K562 (cell line): Measurements from ENCODE around the gene C15orf62. TPM values are rescaled to one million over a fixed set of nuclear protein-coding genes. Genes with fewer than 3 reads are reported as not detected.
A peak's percentile ranks its signal among the peaks of the same experiment; 100 is the strongest.

Experiments
- ASH1L ChIP-seq: fragments of 450-650 bp; IDR thresholded peaks from 2 replicates; pipeline ENCODE4 v1.6.1; 2018; ENCODE audit warnings: borderline replicate concordance, mild to moderate bottlenecking, low read depth; ENCODE audit not compliant: partially characterized antibody
- BRD9 ChIP-seq: fragments of 450-650 bp; IDR thresholded peaks from 2 replicates; pipeline ENCODE4 v1.6.1; 2018; ENCODE audit warnings: low read depth; ENCODE audit not compliant: partially characterized antibody
- DNMT1 ChIP-seq: fragments of 450-650 bp; IDR thresholded peaks from 2 replicates; pipeline ENCODE4 v1.6.1; 2016; ENCODE audit warnings: antibody characterized with exemption, mild to moderate bottlenecking
- EGR1 ChIP-seq: fragments of 450-650 bp; conservative IDR thresholded peaks from 2 replicates; pipeline ENCODE4 v1.6.1; 2017; ENCODE audit warnings: mild to moderate bottlenecking
- EZH2 ChIP-seq: IDR thresholded peaks from 2 replicates; pipeline ENCODE4 v1.6.1; 2012; ENCODE audit warnings: low read depth, mild to moderate bottlenecking, inconsistent platforms, low read length, borderline replicate concordance
- FOXK1 ChIP-seq: sonication (generic); formaldehyde crosslinking; IDR thresholded peaks from 2 replicates; pipeline ENCODE4 v1.8.0; 2022; ENCODE audit warnings: missing genetic modification reagents, mild to moderate bottlenecking, borderline replicate concordance
- GABPB2 ChIP-seq: fragments of 250-450 bp; sonication (Bioruptor Pico); conservative IDR thresholded peaks from 2 replicates; pipeline ENCODE4 v1.5.1; 2021; ENCODE audit warnings: mild to moderate bottlenecking
- HCFC1 ChIP-seq: IDR thresholded peaks from 2 replicates; pipeline ENCODE4 v1.6.1; 2012; ENCODE audit warnings: low read depth, low read length, improper control_type of control experiment
- HDAC1 ChIP-seq, 2 experiments: fragments of 450-650 bp; IDR thresholded peaks; 2 replicates each; pipeline ENCODE4 v1.6.1; 2016 to 2017; ENCODE audit warnings: inconsistent platforms in 1 of 2, mild to moderate bottlenecking in 1 of 2, moderate library complexity in 1 of 2
- KAT2B ChIP-seq: IDR thresholded peaks from one replicate; pipeline ENCODE4 v1.6.1; 2012; ENCODE audit warnings: low read depth, mild to moderate bottlenecking, control low read depth, inconsistent platforms, low read length, moderate library complexity
- MCM3 ChIP-seq: fragments of 450-650 bp; IDR thresholded peaks from 2 replicates; pipeline ENCODE4 v1.6.1; 2016
- NBN ChIP-seq: fragments of 450-650 bp; IDR thresholded peaks from 2 replicates; pipeline ENCODE4 v1.6.1; 2016; ENCODE audit warnings: low read depth, mild to moderate bottlenecking
- RBM15 ChIP-seq: fragments of 200-400 bp; formaldehyde crosslinking; IDR thresholded peaks from 2 replicates; pipeline ENCODE4 v1.6.1; 2018; ENCODE audit warnings: mild to moderate bottlenecking, low read length, moderate library complexity; ENCODE audit not compliant: insufficient read depth
- SMARCC2 ChIP-seq: fragments of 450-650 bp; IDR thresholded peaks from 2 replicates; pipeline ENCODE4 v1.6.1; 2017; ENCODE audit warnings: antibody characterized with exemption, moderate library complexity, mild to moderate bottlenecking, low read depth
- SRSF1 ChIP-seq: fragments of 200-400 bp; formaldehyde crosslinking; IDR thresholded peaks from 2 replicates; pipeline ENCODE4 v1.6.1; 2017; ENCODE audit warnings: mild to moderate bottlenecking, low read depth, low read length, moderate library complexity
- TCF7L2 ChIP-seq: fragments of 150-350 bp; IDR thresholded peaks from 2 replicates; pipeline ENCODE4 v1.6.1; 2016; ENCODE audit warnings: low read depth, mild to moderate bottlenecking, low read length, moderate library complexity
- TSC22D4 ChIP-seq: fragments of 450-650 bp; IDR thresholded peaks from 2 replicates; pipeline ENCODE4 v1.6.1; 2016; ENCODE audit warnings: missing genetic modification characterization, missing biosample characterization, control low read depth
- ZNF184 ChIP-seq: sonication (generic); formaldehyde crosslinking; IDR thresholded peaks from 2 replicates; pipeline ENCODE4 v1.5.0; 2020; ENCODE audit warnings: missing genetic modification reagents
- polyA plus RNA-seq, 8 experiments: library from polyadenylated mRNA; depleted of rRNA in 4 of 8; stranded (reverse) in 5 of 8; unstranded in 3 of 8; fragments of >200 nt; fragmentation: Nextera tagmentation in 2 of 8; fragmentation: Illumina TruSeq in 1 of 8; extraction: Ambion mirVana in 2 of 8; extraction: Trizol in 1 of 8; gene quantifications; 2 replicates each; pipeline versions ENCODE4 v1.2.1 to v1.2.3, GENCODE V29; 2011 to 2014; ENCODE audit warnings: inconsistent platforms in 1 of 8, missing spikeins in 1 of 8
- total RNA-seq, 7 experiments: library from RNA; depleted of rRNA in 6 of 7; stranded (reverse); fragments of >200 nt in 6 of 7; fragmentation: Illumina TruSeq in 2 of 7; extraction: Trizol in 2 of 7; gene quantifications; 2 replicates each; pipeline versions ENCODE4 v1.2.1 to v1.2.3, GENCODE V29; 2011 to 2021; ENCODE audit warnings: low replicate concordance in 1 of 7
- TF ChIP-seq, protein P1 (sequence below): sonication (generic); formaldehyde crosslinking; IDR thresholded peaks from 2 replicates; pipeline ENCODE4 v1.8.1; 2023; ENCODE audit warnings: mild to moderate bottlenecking, missing genetic modification reagents
- TF ChIP-seq, protein P2 (sequence below): sonication (generic); formaldehyde crosslinking; IDR thresholded peaks from 2 replicates; pipeline ENCODE4 v1.4.0; 2020; ENCODE audit warnings: mild to moderate bottlenecking, missing genetic modification reagents
- TF ChIP-seq, protein P3 (sequence below): fragments of 150-350 bp; IDR thresholded peaks from 2 replicates; pipeline ENCODE4 v1.6.1; 2014; ENCODE audit warnings: low read depth, mild to moderate bottlenecking, low read length, borderline replicate concordance

C15orf62 gene
- total and polyA plus RNA-seq, 9 of the 15 experiments (the other 6 are each of a cell fraction or from before 2014, with no cell fraction given): 0.01 to 0.76 (median 0.30) TPM; not detected in 1

DNA sequence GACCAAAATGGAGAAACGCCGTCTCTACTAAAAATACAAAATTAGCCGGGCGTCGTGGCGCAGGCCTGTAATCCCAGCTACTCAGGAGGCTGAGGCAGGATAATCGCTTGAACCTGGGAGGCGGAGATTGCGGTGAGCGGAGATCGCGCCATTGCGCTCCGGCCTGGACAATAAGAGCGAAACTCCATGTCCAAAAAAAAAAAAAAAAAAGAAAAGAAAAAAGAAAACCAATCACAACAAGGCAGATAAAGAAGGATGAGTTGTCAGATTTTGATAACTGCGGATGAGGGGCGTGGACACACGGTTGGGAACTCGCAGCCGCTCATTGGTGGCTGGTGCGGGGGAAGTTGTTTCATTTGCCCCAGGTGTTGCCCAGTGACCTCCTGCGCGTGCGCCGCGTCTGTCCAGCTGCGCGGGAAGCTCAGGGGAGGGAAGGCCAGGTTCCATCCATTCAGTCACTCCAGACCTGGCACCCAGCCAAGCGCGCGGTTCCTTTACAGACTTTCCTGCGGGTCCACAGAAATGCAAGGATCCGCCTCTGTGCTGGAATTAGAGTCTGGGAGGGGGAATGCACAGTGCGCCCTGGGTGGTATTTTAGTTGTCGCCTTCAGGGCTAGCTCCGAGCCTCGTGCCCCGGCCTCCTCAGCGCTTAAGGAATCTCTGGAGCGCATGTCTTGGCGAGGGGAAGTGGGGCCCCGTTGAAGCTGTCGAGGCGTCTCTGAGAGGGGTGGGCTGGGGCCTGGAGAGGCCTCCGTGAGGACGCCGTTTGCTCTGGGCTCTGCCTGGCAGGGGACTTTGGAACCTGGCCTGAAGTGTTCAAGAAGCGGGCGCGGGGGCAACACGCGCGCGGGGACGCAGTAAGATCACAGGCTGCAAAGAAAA is 6.6 kb upstream of the C15orf62 start (continued):
- TF ChIP-seq RBM15 (no peak), TCF7L2 (no peak), FOXK1 (CRISPR knock-in tag) (peak; percentile 84; the same call in 1 of the 2 replicates), SRSF1 (no peak), KAT2B (no peak), ASH1L (no peak), MCM3 (no peak), SMARCC2 (no peak), GABPB2 (CRISPR knock-in tag) (no peak), EZH2 (no peak), EGR1 (no peak), NBN (peak; percentile 56), HCFC1 (no peak), DNMT1 (no peak), BRD9 (no peak), ZNF184 (CRISPR knock-in tag) (no peak), TSC22D4 (tag) (no peak), HDAC1 (IDR thresholded peaks at IDR 0.05) (0 out of 4 replicates have a peak, but pooled peaks of 1 of the 2 experiments have one; percentile 11)
- TF ChIP-seq, protein P1, sequence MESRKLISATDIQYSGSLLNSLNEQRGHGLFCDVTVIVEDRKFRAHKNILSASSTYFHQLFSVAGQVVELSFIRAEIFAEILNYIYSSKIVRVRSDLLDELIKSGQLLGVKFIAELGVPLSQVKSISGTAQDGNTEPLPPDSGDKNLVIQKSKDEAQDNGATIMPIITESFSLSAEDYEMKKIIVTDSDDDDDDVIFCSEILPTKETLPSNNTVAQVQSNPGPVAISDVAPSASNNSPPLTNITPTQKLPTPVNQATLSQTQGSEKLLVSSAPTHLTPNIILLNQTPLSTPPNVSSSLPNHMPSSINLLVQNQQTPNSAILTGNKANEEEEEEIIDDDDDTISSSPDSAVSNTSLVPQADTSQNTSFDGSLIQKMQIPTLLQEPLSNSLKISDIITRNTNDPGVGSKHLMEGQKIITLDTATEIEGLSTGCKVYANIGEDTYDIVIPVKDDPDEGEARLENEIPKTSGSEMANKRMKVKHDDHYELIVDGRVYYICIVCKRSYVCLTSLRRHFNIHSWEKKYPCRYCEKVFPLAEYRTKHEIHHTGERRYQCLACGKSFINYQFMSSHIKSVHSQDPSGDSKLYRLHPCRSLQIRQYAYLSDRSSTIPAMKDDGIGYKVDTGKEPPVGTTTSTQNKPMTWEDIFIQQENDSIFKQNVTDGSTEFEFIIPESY (CRISPR knock-in tag): peak; percentile 55; the same call in 1 of the 2 replicates
- TF ChIP-seq, protein P2, sequence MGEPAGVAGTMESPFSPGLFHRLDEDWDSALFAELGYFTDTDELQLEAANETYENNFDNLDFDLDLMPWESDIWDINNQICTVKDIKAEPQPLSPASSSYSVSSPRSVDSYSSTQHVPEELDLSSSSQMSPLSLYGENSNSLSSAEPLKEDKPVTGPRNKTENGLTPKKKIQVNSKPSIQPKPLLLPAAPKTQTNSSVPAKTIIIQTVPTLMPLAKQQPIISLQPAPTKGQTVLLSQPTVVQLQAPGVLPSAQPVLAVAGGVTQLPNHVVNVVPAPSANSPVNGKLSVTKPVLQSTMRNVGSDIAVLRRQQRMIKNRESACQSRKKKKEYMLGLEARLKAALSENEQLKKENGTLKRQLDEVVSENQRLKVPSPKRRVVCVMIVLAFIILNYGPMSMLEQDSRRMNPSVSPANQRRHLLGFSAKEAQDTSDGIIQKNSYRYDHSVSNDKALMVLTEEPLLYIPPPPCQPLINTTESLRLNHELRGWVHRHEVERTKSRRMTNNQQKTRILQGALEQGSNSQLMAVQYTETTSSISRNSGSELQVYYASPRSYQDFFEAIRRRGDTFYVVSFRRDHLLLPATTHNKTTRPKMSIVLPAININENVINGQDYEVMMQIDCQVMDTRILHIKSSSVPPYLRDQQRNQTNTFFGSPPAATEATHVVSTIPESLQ (CRISPR knock-in tag): peak; percentile 56; the same call in 1 of the 2 replicates
- TF ChIP-seq, protein P3, sequence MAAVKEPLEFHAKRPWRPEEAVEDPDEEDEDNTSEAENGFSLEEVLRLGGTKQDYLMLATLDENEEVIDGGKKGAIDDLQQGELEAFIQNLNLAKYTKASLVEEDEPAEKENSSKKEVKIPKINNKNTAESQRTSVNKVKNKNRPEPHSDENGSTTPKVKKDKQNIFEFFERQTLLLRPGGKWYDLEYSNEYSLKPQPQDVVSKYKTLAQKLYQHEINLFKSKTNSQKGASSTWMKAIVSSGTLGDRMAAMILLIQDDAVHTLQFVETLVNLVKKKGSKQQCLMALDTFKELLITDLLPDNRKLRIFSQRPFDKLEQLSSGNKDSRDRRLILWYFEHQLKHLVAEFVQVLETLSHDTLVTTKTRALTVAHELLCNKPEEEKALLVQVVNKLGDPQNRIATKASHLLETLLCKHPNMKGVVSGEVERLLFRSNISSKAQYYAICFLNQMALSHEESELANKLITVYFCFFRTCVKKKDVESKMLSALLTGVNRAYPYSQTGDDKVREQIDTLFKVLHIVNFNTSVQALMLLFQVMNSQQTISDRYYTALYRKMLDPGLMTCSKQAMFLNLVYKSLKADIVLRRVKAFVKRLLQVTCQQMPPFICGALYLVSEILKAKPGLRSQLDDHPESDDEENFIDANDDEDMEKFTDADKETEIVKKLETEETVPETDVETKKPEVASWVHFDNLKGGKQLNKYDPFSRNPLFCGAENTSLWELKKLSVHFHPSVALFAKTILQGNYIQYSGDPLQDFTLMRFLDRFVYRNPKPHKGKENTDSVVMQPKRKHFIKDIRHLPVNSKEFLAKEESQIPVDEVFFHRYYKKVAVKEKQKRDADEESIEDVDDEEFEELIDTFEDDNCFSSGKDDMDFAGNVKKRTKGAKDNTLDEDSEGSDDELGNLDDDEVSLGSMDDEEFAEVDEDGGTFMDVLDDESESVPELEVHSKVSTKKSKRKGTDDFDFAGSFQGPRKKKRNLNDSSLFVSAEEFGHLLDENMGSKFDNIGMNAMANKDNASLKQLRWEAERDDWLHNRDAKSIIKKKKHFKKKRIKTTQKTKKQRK: no peak
